GM19099 (cell line): Measurements from ENCODE around the gene SPSB1.

ENCODE experiments used
- POLR2A ChIP-seq: IDR thresholded peaks from 3 replicates; pipeline ENCODE4 v1.6.1; 2011; ENCODE audit warnings: low read depth; ENCODE audit not compliant: insufficient read length; ENCODE audit errors: extremely low read depth

The SPSB1 gene

DNA sequence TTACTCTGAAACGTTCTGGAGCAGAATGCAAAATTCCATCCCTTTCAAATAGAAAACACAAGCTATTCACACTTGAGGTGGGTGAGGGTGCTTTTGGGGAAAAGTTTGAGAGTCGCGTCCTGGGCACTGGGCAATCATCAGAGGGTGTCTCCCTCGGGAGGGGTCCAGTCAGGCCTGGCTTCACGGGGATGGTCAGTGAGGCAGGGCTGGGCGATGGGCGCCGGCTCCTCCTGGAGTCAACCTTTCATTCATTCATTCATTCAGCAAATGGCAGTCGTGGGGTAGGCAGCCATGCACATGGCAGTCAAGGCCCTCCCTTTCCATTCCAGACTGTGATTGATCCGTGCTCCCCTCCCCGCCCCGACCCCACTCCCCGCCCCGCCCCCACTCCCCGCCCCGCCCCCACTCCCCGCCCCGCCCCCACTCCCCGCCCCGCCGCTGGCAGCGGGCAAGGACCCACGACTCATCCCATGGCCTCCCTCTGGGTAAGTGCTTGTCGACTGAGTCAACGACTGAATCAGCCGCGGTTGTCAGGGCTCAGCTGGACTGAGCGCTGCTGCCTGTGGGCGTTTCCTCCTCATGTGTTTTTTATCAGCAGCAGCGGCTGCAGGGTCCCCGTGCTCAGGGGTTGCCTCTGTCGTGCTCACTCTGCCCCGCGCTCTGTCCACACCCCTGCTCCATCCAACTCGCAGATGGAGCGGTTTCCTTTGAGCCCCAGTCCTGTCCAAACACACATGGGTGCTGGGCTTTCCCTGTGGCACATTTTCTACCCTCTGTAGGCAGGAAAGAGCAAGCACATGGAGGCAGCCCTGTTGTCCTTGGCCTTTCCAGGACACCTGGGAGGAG, 12.5 kb upstream of the SPSB1 start:
- TF ChIP-seq POLR2A = no peak

- TF ChIP-seq POLR2A = no peak
Measured at GRCh38 chr1:9281071-9281827, 11.4 kb upstream of the SPSB1 start.

GRCh38 chr1:9281908-9282695, 10.6 kb upstream of the SPSB1 start:
- no peak for TF ChIP-seq POLR2A

DNA sequence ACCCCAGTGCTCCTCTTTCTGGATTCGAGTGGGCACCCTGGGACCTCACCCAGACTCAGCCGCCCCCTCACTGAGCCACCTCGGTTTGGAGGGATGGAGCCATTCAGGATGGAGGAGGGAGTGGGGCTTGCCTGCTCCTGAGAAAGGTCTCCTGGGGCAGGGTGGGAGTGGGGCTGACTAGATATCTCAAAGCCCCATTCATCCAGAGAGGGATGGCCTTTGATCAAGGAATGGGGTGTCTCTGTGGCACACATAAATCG, 10.1 kb upstream of the SPSB1 start:
- no peak for TF ChIP-seq POLR2A

DNA sequence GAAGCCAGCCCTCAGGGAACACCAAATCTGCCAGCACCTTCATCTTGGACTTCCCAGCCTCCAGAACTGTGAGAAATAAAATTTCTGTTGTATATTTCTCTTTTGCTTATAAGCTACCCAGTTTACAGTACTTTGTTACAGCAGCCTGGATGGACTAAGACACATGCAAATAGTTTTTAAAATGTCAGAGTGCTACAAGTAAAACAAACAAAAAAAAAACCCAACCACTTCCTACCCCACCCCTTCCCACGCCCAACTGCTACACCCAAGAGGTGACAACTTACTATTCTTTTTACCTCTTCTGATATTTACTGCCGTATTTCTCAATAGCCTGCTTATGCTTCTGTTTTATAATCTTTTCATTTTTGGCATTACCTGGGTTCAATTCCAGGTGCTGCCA, 8.6 kb upstream of the SPSB1 start:
- TF ChIP-seq POLR2A = no peak

GRCh38 chr1:9286556-9286955, 6.1 kb upstream of the SPSB1 start:
- no peak for TF ChIP-seq POLR2A

GRCh38 chr1:9289090-9289534, 3.6 kb upstream of the SPSB1 start:
- no peak for TF ChIP-seq POLR2A

DNA sequence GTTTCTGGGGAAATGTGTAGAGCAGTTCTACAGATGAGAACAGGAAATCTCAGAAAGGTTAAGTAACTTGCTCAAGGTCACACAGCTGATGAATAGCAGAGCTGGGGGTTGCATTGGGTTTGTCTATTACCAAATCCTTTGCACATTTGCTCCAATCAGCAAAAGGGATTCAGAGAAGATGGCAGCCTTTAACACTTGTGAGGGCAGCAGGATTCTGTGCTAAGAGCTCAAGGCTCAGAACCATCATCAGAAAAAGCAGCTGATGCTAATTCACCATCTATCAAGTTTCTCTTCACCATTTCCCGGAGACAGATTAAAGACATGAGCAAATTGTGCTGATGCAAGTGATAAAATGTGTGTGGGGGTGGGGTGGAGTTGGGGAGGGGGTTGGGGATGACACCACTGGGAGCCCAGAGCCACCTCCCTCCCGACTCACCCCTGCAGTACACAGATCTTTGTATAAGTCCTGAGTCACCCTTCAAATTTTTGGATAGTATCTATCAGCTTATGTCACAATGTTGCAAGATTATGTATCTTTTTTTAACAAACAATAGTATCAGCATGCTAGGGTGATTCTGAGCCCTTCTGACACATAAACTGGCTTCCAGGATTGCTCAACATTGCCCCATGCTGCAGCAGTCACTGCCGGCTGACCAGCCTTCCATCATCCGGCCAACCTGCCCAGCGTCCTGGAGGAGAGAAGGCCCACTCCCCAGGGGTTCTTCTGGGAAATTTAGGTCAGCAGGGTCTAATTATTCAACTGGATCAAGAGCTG, 2.8 kb upstream of the SPSB1 start:
- TF ChIP-seq POLR2A = no peak

DNA sequence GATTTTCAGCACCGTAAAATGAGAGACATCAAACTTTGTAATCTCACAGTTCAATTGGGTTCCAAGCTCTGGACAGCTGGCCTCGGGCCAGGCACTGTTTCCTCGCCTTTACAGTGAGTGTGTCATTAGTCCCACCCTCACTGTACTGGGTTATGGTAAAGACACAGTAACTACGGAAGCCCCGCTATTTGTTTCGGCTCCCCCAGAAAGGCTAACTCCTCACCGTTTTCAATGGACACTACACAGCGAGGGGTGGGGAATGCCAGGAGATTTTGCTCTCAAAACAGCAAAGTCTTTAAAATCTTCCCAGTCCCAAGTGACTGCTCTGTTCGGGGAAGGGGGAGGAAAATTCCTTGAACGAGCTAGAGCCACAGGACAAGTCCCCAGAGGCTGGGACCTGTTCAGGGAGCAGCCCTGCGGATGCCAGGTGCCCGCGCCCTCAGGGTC, 757 bp upstream of the SPSB1 start:
- no peak for TF ChIP-seq POLR2A

- no peak for TF ChIP-seq POLR2A
Measured at GRCh38 chr1:9293241-9293532, 493 bp downstream of the SPSB1 start.

DNA sequence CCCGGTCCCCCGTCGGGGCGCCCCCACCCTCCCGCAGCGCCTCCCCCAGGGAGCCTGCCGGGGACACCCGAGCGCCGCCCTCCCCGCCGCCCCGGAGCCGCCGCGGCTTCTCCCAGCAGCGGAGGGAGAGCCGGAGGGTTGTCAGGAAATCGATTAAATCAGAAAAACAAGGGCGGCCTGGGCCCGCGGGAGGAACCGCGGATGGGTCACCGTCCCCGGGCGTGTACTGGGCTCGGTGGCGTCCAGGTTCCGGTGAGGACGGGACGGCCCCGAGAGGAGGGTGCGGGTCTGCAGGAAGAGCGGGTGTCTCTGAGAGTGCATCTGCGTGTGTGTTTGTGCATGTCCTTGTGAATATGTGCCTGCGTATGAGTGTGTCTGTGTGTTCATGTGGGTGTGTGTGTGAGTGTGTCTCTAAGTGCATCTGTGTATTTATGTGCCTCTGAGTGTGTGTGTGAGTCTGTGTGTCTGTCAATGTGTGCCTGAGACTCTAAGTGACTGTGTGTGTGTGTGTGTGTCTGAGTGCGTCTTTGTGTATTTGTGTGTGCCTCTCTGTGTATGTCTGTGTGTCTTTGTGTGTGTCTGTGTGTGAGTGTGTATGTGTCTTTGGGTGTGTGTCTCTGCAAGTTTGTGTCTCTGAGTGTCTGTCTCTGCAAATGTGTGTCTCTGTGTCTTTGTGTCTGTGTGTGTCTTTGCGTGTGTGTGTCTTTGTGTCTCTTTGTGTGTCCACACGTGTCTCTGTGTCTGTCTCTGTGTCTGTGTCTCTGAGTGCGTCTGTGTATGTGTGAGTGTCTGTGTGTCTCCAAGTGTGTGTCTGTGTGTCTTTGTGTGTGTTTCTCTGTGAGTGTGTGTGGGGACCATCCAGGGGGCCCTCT, 1.1 kb downstream of the SPSB1 start:
- TF ChIP-seq POLR2A = no peak

- TF ChIP-seq POLR2A = no peak
Measured at GRCh38 chr1:9294405-9294773, 1.7 kb downstream of the SPSB1 start.

GRCh38 chr1:9294910-9295636, 2.4 kb downstream of the SPSB1 start:
- no peak for TF ChIP-seq POLR2A
